H9 (cell line): ENCODE measurements around the gene GRIK1. TPM values are rescaled to one million over a fixed set of nuclear protein-coding genes. Genes with fewer than 3 reads are reported as not detected.

Source experiments
- DNase-seq: peaks from one replicate; pipeline ENCODE4 v3.0.0-alpha.2; 2017
- H2AFZ ChIP-seq: one replicate; pipeline ENCODE4 v1.6.1; 2013; ENCODE audit warnings: mild to moderate bottlenecking, low read length, control low read depth, moderate library complexity
- H2AK5ac ChIP-seq: 2 replicates; pipeline ENCODE4 v1.6.1; 2013; ENCODE audit warnings: low read length, control low read depth, mixed read lengths; ENCODE audit not compliant: insufficient read length
- H2BK120ac ChIP-seq: one replicate; pipeline ENCODE4 v1.6.1; 2013; ENCODE audit warnings: low read depth, mild to moderate bottlenecking, low read length, control low read depth, inconsistent platforms; ENCODE audit not compliant: poor library complexity, severe bottlenecking
- H2BK12ac ChIP-seq: 2 replicates; pipeline ENCODE4 v1.6.1; 2013; ENCODE audit warnings: low read length, control low read depth, mixed read lengths, low read depth; ENCODE audit not compliant: insufficient read length
- H2BK15ac ChIP-seq: 2 replicates; pipeline ENCODE4 v1.6.1; 2013; ENCODE audit warnings: low read depth, low read length, control low read depth
- H2BK20ac ChIP-seq: one replicate; pipeline ENCODE4 v1.6.1; 2013; ENCODE audit warnings: low read depth, mild to moderate bottlenecking, low read length, control low read depth, inconsistent platforms; ENCODE audit not compliant: poor library complexity, severe bottlenecking
- H2BK5ac ChIP-seq: 2 replicates; pipeline ENCODE4 v1.6.1; 2013; ENCODE audit warnings: low read length, control low read depth, mixed read lengths; ENCODE audit not compliant: insufficient read length
- H3K14ac ChIP-seq: 2 replicates; pipeline ENCODE4 v1.6.1; 2013; ENCODE audit warnings: low read length, control low read depth; ENCODE audit not compliant: insufficient read depth
- H3K18ac ChIP-seq: 2 replicates; pipeline ENCODE4 v1.6.1; 2013; ENCODE audit warnings: low read depth, mild to moderate bottlenecking, mixed read lengths, low read length, control low read depth; ENCODE audit not compliant: insufficient read length
- H3K23ac ChIP-seq: 2 replicates; pipeline ENCODE4 v1.6.1; 2013; ENCODE audit warnings: low read length, control low read depth, mixed read lengths, low read depth; ENCODE audit not compliant: insufficient read length
- H3K23me2 ChIP-seq: 2 replicates; pipeline ENCODE4 v1.6.1; 2013; ENCODE audit warnings: low read depth, mild to moderate bottlenecking, mixed read lengths, low read length, control low read depth; ENCODE audit not compliant: insufficient read length, poor library complexity, severe bottlenecking
- H3K27ac ChIP-seq: 2 replicates; pipeline ENCODE4 v1.5.1; 2013; ENCODE audit warnings: low read length, control low read depth, mixed read lengths, low read depth; ENCODE audit not compliant: insufficient read length
- H3K27me3 ChIP-seq: 2 replicates; pipeline ENCODE4 v1.6.1; 2013; ENCODE audit warnings: low read length, control low read depth, inconsistent platforms; ENCODE audit not compliant: insufficient read depth
- H3K4ac ChIP-seq: 2 replicates; pipeline ENCODE4 v1.6.1; 2013; ENCODE audit warnings: low read depth, mild to moderate bottlenecking, control low read depth, inconsistent platforms, low read length, moderate library complexity
- H3K4me1 ChIP-seq: 2 replicates; pipeline ENCODE4 v1.6.1; 2013; ENCODE audit warnings: low read length, control low read depth, inconsistent platforms; ENCODE audit not compliant: insufficient read depth
- H3K4me2 ChIP-seq: 2 replicates; pipeline ENCODE4 v1.6.1; 2013; ENCODE audit warnings: low read length, control low read depth, mixed read lengths; ENCODE audit not compliant: insufficient read length, insufficient read depth
- H3K56ac ChIP-seq: 2 replicates; pipeline ENCODE4 v1.6.1; 2013; ENCODE audit warnings: low read depth, mild to moderate bottlenecking, mixed read lengths, low read length, control low read depth; ENCODE audit not compliant: insufficient read length
- H3K79me1 ChIP-seq: 2 replicates; pipeline ENCODE4 v1.6.1; 2013; ENCODE audit warnings: low read depth, mild to moderate bottlenecking, moderate library complexity, low read length, control low read depth, inconsistent platforms; ENCODE audit not compliant: insufficient read depth, poor library complexity, severe bottlenecking
- H3K79me2 ChIP-seq: 2 replicates; pipeline ENCODE4 v1.6.1; 2013; ENCODE audit warnings: low read length, control low read depth, inconsistent platforms; ENCODE audit not compliant: insufficient read depth
- H3K9ac ChIP-seq: 2 replicates; pipeline ENCODE4 v1.6.1; 2013; ENCODE audit warnings: low read length, control low read depth, mixed read lengths; ENCODE audit not compliant: insufficient read length; ENCODE audit errors: extremely low read depth
- H3K9me3 ChIP-seq: one replicate; pipeline ENCODE4 v1.6.1; 2013; ENCODE audit warnings: low read depth, low read length, inconsistent platforms; ENCODE audit not compliant: control insufficient read depth
- H3T11ph ChIP-seq: one replicate; pipeline ENCODE4 v1.6.1; 2013; ENCODE audit warnings: mild to moderate bottlenecking, low read length, control low read depth, inconsistent platforms
- H4K20me1 ChIP-seq: one replicate; pipeline ENCODE4 v1.6.1; 2013; ENCODE audit not compliant: control insufficient read depth, insufficient read length, insufficient read depth
- H4K5ac ChIP-seq: 2 replicates; pipeline ENCODE4 v1.6.1; 2013; ENCODE audit warnings: low read depth, mild to moderate bottlenecking, mixed read lengths, low read length, control low read depth; ENCODE audit not compliant: insufficient read length
- H4K8ac ChIP-seq: replicated peaks from 2 replicates; pipeline ENCODE4 v1.6.1; 2013; ENCODE audit warnings: low read length, control low read depth, mixed read lengths, low read depth; ENCODE audit not compliant: insufficient read length
- H4K91ac ChIP-seq: 2 replicates; pipeline ENCODE4 v1.6.1; 2013; ENCODE audit warnings: low read depth, mild to moderate bottlenecking, moderate library complexity, mixed read lengths, low read length, control low read depth; ENCODE audit not compliant: insufficient read length
- H3K27ac Mint-ChIP-seq, 3 experiments: 2 replicates in 2 of 3; 3 replicates in 1 of 3; pipeline ENCODE4 v1.8.0; 2020 to 2021; ENCODE audit warnings: mixed read lengths in 3 of 3, mild to moderate bottlenecking in 1 of 3, moderate library complexity in 1 of 3
- H3K27me3 Mint-ChIP-seq: 2 replicates; pipeline ENCODE4 v1.8.0; 2021; ENCODE audit warnings: low read depth, mild to moderate bottlenecking, moderate library complexity, mixed read lengths
- H3K36me3 Mint-ChIP-seq, 3 experiments: 2 replicates in 2 of 3; 3 replicates in 1 of 3; pipeline ENCODE4 v1.8.0; 2020 to 2021; ENCODE audit warnings: low read depth in 3 of 3, mixed read lengths in 3 of 3; ENCODE audit not compliant: insufficient read depth in 1 of 3
- H3K4me1 Mint-ChIP-seq, 2 experiments: 2 replicates each; pipeline ENCODE4 v1.8.0; 2020; ENCODE audit warnings: mixed read lengths in 2 of 2
- H3K4me3 Mint-ChIP-seq, 2 experiments: 2 replicates in 1 of 2; 3 replicates in 1 of 2; pipeline ENCODE4 v1.8.0; 2020 to 2021; ENCODE audit warnings: mild to moderate bottlenecking in 2 of 2, mixed read lengths in 2 of 2, moderate library complexity in 1 of 2
- H3K9me3 Mint-ChIP-seq, 2 experiments: 2 replicates in 1 of 2; 3 replicates in 1 of 2; pipeline ENCODE4 v1.8.0; 2020; ENCODE audit warnings: mild to moderate bottlenecking in 2 of 2, mixed read lengths in 2 of 2, moderate library complexity in 1 of 2
- CTCF ChIP-seq: fragments of 200-600 bp; sonication (generic); conservative IDR thresholded peaks from 3 replicates; pipeline ENCODE4 v1.8.0; 2021; ENCODE audit warnings: antibody characterized with exemption, mild to moderate bottlenecking
- WGBS: extraction: QIAGEN DNeasy Blood & Tissue Kit; methylation state at CpG from one replicate; pipeline ENCODE4 v1.1.7; 2013; ENCODE audit warnings: missing lambda C conversion rate, low lambda C conversion rate, mixed read lengths; ENCODE audit not compliant: insufficient read length; ENCODE audit errors: extremely low coverage; 5-methylcytosine and 5-hydroxymethylcytosine counted together
- total RNA-seq: library from RNA; stranded (reverse); gene quantifications from 2 replicates; pipeline ENCODE4 v1.2.1, GENCODE V29; 2021

Gene GRIK1
- total RNA-seq, 1 experiment from 2014 or later = not detected

GRCh38 chr21:29571949-29572348 is 367.8 kb downstream of the GRIK1 start:
- no peak for DNase-seq
- Histone ChIP-seq H2BK5ac (no peak overlapping the region), H3K14ac (no peak overlapping the region), H3K56ac (no peak overlapping the region), H3K4ac (no peak overlapping the region), H4K5ac (no peak overlapping the region), H3K23me2 (no peaks in the 10 kb centered on the region), H3K4me1 (no peaks in the 10 kb centered on the region), H3K79me2 (no peaks in the 10 kb centered on the region), H3K27me3 (no peaks in the 10 kb centered on the region), H3K27ac (no peak overlapping the region), H3K23ac (no peak overlapping the region), H3K4me2 (no peak overlapping the region), H2BK15ac (peak overlapping the region; percentile 97; the same call in 1 of the 2 replicates), H3K18ac (no peak overlapping the region), H4K8ac (no peak overlapping the region), H4K91ac (no peak overlapping the region), H2BK12ac (no peak overlapping the region), H2BK120ac (no peak overlapping the region), H3T11ph (no peak overlapping the region), H2AK5ac (no peak overlapping the region), H2BK20ac (no peak overlapping the region), H3K79me1 (no peaks in the 10 kb centered on the region), H3K9me3 (no peaks in the 10 kb centered on the region), H4K20me1 (no peaks in the 10 kb centered on the region), H3K9ac (no peak overlapping the region), H2AFZ (no peak overlapping the region)
- no peak for TF ChIP-seq CTCF
- Mint-ChIP-seq H3K36me3 (no peaks in the 10 kb centered on the region), H3K4me1 (no peaks in the 10 kb centered on the region), H3K9me3 (no peaks in the 10 kb centered on the region), H3K27ac (no peak overlapping the region), H3K4me3 (no peak overlapping the region), H3K27me3 (no peaks in the 10 kb centered on the region)
- WGBS = no CpG with 5 or more reads among the region's 7 CpGs
